HG03439 (cell line): ENCODE measurements around the gene DFFB.
"Not testable (repeated sequence)": the region's sequence is repeated elsewhere in the genome, so short reads cannot be mapped to it uniquely, and the experiment has no call there.

Experiments
- ATAC-seq: cut with Tn5 transposase; IDR thresholded peaks from one replicate; pipeline ENCODE4 v1.9.1; 2021; ENCODE audit warnings: mild to moderate bottlenecking, moderate library complexity; ENCODE audit not compliant: unreplicated experiment

DFFB gene

DNA sequence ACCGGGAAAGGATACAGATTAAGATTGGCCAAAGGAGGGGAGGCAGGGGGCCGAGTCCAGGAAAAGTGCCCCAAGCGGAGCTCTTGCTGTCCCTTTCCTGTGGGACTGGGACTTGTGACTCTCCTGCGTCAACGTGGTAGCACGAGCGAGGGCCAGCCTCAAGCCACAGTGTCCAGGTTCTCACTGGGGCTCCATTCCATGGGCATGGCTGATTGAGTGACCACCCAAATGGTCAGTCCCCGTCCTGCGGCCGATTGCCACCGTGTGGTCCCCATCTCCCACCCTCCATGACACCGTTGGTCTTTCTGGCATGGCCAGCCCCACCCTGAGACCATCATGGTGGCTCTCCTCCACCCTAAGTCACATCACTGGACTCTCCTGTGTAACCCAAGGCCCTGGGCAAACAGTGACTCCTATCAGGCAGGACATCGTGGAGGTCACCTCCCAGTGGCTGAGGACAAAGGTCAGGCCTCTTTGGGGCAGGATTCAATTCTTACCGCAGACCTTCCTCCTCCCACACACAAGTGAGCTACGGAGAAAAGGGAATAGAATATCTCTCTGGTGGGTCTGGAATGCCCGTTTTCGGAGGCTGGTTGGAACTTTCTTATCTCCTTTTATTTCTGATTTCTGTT, 51.7 kb downstream of the DFFB start:
- ATAC-seq, result no peak

- no peak for ATAC-seq
Measured at GRCh38 chr1:3909615-3910014, 52.3 kb downstream of the DFFB start.

- no peak for ATAC-seq
Measured at GRCh38 chr1:3910049-3910731, 52.9 kb downstream of the DFFB start.

- ATAC-seq, result no peak
Measured at GRCh38 chr1:3910857-3911845, 53.9 kb downstream of the DFFB start.

DNA sequence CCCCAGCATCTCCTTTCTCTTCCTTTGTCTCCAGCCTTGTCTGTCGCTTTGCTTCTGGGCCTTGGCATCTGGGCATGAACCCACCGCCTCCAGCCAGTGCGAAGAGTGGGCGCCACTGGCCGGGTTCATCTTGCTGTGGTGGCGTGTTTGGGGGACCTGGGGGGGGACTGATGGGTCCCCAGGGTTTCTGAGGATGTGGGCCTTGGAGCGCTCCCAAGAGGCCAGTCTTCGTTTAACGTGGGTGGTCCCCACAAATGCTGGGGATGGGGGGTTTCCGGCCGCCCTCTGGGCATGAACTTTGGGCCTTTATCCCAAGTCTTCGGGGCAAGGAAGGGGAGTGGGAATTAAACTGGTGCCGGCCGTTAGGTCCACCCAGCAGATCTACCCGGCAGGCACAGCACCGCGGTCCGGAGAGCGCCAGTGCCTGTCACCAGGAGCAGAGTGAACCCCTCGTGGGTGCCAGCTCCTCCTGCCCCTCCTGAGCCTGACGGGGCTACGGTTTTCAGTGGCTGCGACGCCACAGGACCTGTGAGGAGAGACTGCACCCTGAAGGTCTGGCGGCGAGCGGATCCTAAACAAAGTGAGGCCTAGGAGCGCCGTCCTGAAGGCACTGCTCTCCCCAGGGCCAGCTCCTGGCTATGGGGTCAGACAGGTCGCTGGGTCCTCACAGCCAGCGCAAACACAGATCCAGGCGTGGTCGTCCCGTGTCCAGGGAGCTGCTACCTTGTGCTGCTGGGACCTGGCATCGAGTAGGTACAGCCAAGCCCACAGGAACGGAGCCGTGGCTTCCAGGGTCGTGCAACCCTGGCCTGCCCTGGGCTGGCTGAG, 54.9 kb downstream of the DFFB start:
- no peak for ATAC-seq

DNA sequence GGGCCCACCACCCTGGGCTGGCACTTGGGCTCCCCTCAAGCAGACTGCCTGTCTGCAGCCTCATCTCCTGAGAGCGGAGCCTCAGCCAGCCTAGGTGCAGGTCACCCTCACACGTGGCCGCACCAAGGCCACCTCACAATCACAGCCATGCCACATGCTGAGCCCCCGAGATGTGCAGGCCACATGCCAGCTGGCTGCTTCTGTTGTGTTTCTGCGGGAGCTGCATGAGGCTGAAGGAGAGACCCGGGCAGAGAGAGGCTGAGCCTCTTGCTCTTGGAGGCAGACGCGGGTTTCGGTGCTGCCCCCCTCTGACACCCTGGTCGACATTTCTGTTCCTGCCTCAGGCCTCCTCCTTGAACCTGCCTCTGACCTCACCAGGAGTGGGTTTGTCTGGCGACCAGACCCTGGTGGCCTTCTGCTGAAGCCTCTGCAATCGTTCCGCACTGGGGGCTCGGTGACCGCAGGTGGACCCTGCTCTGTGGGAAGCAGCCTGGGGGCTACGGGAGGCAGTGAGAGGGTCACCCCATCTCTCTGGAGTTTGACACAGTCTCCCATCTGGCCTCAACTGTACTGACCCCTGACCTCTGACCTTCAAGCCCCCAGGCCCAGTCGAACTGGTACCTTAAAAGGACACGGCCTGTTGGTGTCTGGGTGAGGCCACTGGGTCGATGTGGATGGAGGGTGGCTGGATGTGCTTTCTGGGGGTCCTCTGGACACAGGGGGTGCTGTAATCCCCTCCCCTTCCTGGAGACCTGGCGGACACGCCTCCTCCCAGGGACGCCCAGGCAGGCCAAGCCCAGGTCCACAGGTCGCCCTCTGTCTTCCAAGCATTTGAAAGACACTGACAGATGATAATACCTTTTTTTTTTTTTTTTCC, 55.8 kb downstream of the DFFB start:
- no peak for ATAC-seq

GRCh38 chr1:3914331-3914851, 57.1 kb downstream of the DFFB start:
- no peak for ATAC-seq

DNA sequence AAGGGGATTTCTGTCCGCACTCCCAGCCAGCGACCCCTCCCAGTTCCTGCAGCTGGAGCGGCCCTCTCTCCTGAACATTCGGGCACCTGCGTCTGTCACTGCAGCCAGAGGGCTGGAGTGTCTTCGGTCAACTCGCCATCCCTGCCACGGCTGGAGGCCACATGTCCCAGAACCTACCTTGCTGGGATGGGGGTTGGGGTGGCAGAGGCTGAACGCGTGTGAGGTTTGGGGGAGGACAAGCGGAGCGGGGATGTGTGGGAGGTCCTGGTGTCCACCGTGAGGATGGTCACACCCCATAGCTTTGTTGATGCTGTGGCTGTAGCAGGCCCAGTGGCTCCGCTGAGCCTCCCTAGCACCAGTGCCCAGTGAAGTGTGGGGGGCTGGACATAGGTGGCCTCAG, 57.6 kb downstream of the DFFB start:
- ATAC-seq, result no peak

- ATAC-seq, result no peak
Measured at GRCh38 chr1:3915551-3916121, 58.4 kb downstream of the DFFB start.

- no peak for ATAC-seq
Measured at GRCh38 chr1:3917761-3918160, 60.5 kb downstream of the DFFB start.

- not testable (repeated sequence) for ATAC-seq
Measured at GRCh38 chr1:3918359-3918758, 61.1 kb downstream of the DFFB start.

- ATAC-seq, result no peak
Measured at GRCh38 chr1:3918966-3919611, 61.8 kb downstream of the DFFB start.

GRCh38 chr1:3919706-3920105, 62.4 kb downstream of the DFFB start:
- no peak for ATAC-seq

DNA sequence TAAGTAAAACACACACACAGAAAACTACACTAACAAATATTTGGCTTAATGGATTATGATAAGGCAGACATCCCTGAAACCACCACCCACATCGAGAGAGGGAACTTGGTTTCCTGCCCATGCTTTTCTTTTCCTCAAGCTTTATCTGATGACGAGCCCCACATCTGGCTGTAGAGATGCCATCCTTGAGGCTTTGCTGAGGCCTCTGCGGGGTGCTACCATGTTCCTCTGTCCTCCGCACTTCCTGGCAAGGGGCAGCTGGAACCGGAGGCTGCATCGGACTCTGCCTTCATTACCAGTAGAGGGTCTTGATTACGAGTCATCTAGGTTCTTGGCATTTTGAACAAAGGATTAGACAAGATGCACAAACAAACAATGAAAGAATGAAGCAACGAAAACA, 64.5 kb downstream of the DFFB start:
- ATAC-seq, result no peak

- ATAC-seq, result no peak
Measured at GRCh38 chr1:3922201-3922725, 65.0 kb downstream of the DFFB start.

GRCh38 chr1:3922851-3923250, 65.6 kb downstream of the DFFB start:
- ATAC-seq, result no peak

DNA sequence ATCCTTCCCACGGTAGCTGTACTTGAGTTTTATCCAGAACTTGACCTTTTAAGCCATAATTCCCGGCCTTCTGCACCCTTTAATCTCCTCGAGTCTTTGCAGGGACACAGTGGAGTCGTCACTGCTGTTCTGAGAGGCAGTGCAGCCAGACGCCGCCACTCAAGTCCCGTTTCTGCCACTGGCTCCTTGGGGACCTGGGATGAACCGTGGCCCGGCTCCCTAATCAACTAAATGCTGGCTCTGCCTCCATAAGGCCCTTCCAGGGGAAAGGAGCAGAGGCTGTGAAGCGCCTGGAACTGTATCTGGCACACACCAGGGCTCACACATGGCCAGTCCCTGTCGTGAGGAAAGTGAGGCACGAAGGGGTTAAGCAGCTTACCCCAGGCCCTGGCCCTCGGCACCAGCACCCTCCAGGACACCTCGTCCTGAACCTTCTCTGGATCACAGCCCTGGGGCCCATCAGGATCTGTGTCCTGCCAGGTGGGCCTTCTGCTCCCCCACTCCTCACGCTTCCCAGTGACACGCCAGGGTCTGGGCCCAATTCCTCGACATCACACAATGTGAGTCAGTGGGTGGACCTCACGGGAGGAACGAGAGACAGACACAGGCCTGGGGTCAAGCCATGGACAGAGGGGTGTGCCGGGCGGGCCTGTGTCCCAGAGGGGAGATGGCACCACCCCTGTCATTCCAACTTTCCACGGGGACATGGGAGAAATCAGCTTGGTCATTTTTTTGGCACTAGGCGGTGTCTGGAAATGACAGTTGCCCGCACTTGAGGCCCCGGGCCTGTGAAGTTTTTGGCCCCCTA, 66.3 kb downstream of the DFFB start:
- ATAC-seq, result no peak
